BLaER1 treated with 17β-estradiol and CSF1 and Interleukin-3, amounts not matched to agents 10 nM and 100 nM (cell line): ENCODE results near the gene SKIDA1.

Experiments
- H3K27ac ChIP-seq, 11 experiments: shearing (Covaris generic); formaldehyde crosslinking; 2 replicates each; pipeline ENCODE4 v1.8.1; 2022
- H3K27me3 ChIP-seq, 11 experiments: shearing (Covaris generic); formaldehyde crosslinking; 2 replicates each; pipeline ENCODE4 v1.8.1; 2022
- H3K36me3 ChIP-seq, 11 experiments: shearing (Covaris generic); formaldehyde crosslinking; 2 replicates each; pipeline ENCODE4 v1.8.1; 2022
- H3K4me1 ChIP-seq, 10 experiments: shearing (Covaris generic); formaldehyde crosslinking; 2 replicates each; pipeline ENCODE4 v1.8.1; 2022
- H3K4me2 ChIP-seq, 11 experiments: shearing (Covaris generic); formaldehyde crosslinking; 2 replicates each; pipeline ENCODE4 v1.8.1; 2022
- H3K4me3 ChIP-seq, 10 experiments: shearing (Covaris generic); formaldehyde crosslinking; 2 replicates each; pipeline ENCODE4 v1.8.1; 2022
- H3K9ac ChIP-seq, 11 experiments: shearing (Covaris generic); formaldehyde crosslinking; 2 replicates each; pipeline ENCODE4 v1.8.1; 2022
- H3K9me3 ChIP-seq, 11 experiments: shearing (Covaris generic); formaldehyde crosslinking; replicated peaks in 1 of 11; 2 replicates each; pipeline ENCODE4 v1.8.1; 2022
- H4K20me1 ChIP-seq, 11 experiments: shearing (Covaris generic); formaldehyde crosslinking; 2 replicates each; pipeline ENCODE4 v1.8.1; 2022
- Cebpa-rat ChIP-seq, 11 experiments: shearing (Covaris generic); IDR thresholded peaks; 2 replicates each; pipeline ENCODE4 v1.8.1; 2022

The SKIDA1 gene

GRCh38 chr10:21520509-21520908, 5.0 kb downstream of the SKIDA1 start:
- H3K4me1 ChIP-seq = peaks cover 5 to 20% (median 12%) of the 10 kb centered on the region in 10 experiments; a peak in 13 of 20 replicates
- H3K4me2 ChIP-seq = no peak overlapping the region
- H3K27me3 ChIP-seq = peaks cover 99 to 100% (median 99%) of the 10 kb centered on the region in 11 experiments
- H3K4me3 ChIP-seq = no peak overlapping the region
- no peaks in the 10 kb centered on the region for H3K36me3 ChIP-seq
- peaks cover 0 to 91% (median 69%) of the 10 kb centered on the region in 11 experiments; a peak in 19 of 22 replicates for H4K20me1 ChIP-seq
- no peak for TF ChIP-seq Cebpa-rat (IDR thresholded peaks at IDR 0.05)
- H3K27ac ChIP-seq = no peak overlapping the region
- no peaks in the 10 kb centered on the region for H3K9me3 ChIP-seq
- no peak overlapping the region for H3K9ac ChIP-seq

- Histone ChIP-seq H3K27ac (no peak overlapping the region), H3K4me2 (no peak overlapping the region), H3K36me3 (no peaks in the 10 kb centered on the region), H4K20me1 (peaks cover 0 to 91% (median 69%) of the 10 kb centered on the region in 11 experiments; a peak in 19 of 22 replicates), H3K4me1 (peaks cover 5 to 15% (median 10%) of the 10 kb centered on the region in 10 experiments; a peak in 12 of 20 replicates), H3K9me3 (no peaks in the 10 kb centered on the region), H3K9ac (no peak overlapping the region), H3K27me3 (peaks cover 99 to 100% (median 99%) of the 10 kb centered on the region in 11 experiments), H3K4me3 (no peak overlapping the region)
- TF ChIP-seq Cebpa-rat (IDR thresholded peaks at IDR 0.05) = no peak
Measured at GRCh38 chr10:21519941-21520436, 5.5 kb downstream of the SKIDA1 start.

GRCh38 chr10:21519397-21519933, 6.0 kb downstream of the SKIDA1 start:
- H3K4me3 ChIP-seq = no peak overlapping the region
- no peaks in the 10 kb centered on the region for H3K9me3 ChIP-seq
- no peak overlapping the region for H3K4me2 ChIP-seq
- peaks cover 0 to 89% (median 66%) of the 10 kb centered on the region in 11 experiments; a peak in 19 of 22 replicates for H4K20me1 ChIP-seq
- no peak overlapping the region for H3K27ac ChIP-seq
- H3K36me3 ChIP-seq = no peaks in the 10 kb centered on the region
- H3K9ac ChIP-seq = no peak overlapping the region
- peaks cover 4 to 13% (median 10%) of the 10 kb centered on the region in 10 experiments; a peak in 11 of 20 replicates for H3K4me1 ChIP-seq
- TF ChIP-seq Cebpa-rat (IDR thresholded peaks at IDR 0.05) = no peak
- H3K27me3 ChIP-seq = peaks cover 99 to 100% (median 99%) of the 10 kb centered on the region in 11 experiments

DNA sequence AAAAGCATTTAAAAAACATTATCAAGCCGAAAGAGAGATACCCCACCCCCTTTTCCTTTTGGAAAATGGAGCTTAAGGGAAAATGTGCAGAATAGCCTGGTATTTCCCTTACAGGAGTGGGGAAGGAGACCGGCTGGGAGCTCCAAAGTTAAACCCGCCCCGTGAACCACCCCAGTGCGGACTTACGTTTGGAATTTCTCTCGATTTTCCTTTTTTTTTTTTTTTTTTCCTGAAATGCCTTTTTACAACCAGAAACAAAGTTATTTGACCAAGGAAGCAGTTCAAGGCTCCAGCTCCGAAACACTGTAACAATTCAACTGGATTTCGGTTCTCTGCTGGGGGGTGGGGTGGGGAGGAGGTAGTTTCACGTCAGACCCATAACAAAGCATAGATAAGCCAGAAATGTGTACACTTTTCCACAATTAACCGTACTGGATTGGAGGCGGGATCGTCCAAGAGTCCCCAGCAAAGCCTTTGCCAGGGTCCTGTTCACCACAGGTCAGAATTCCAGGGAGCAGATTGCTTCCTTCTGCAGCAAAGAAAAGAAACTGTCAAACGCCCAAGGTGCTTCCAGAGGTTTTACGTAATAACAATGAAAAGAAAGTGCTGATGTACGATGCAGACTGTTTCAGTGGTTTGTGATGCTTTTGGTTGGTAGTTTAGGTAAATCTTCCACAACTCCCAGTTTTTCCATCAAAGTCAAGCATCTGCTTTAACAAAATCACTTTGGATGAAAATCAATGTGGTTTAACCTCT, 6.7 kb downstream of the SKIDA1 start:
- no peak overlapping the region for H3K9ac ChIP-seq
- no peaks in the 10 kb centered on the region for H3K36me3 ChIP-seq
- peaks cover 99 to 100% (median 99%) of the 10 kb centered on the region in 11 experiments for H3K27me3 ChIP-seq
- peaks cover 0 to 89% (median 63%) of the 10 kb centered on the region in 11 experiments; a peak in 19 of 22 replicates for H4K20me1 ChIP-seq
- H3K9me3 ChIP-seq = no peaks in the 10 kb centered on the region
- H3K4me2 ChIP-seq = no peak overlapping the region
- H3K27ac ChIP-seq = no peak overlapping the region
- no peak overlapping the region for H3K4me3 ChIP-seq
- no peak for TF ChIP-seq Cebpa-rat (IDR thresholded peaks at IDR 0.05)
- H3K4me1 ChIP-seq = peaks cover 4 to 13% (median 10%) of the 10 kb centered on the region in 10 experiments; a peak in 11 of 20 replicates

- Histone ChIP-seq H3K9ac (no peak overlapping the region), H3K4me1 (peaks cover 4 to 13% (median 10%) of the 10 kb centered on the region in 10 experiments; a peak in 11 of 20 replicates), H3K4me2 (no peak overlapping the region), H4K20me1 (peaks cover 0 to 89% (median 64%) of the 10 kb centered on the region in 11 experiments; a peak in 19 of 22 replicates), H3K27me3 (peaks cover 99 to 100% (median 99%) of the 10 kb centered on the region in 11 experiments), H3K27ac (no peak overlapping the region), H3K9me3 (no peaks in the 10 kb centered on the region), H3K4me3 (no peak overlapping the region), H3K36me3 (no peaks in the 10 kb centered on the region)
- no peak for TF ChIP-seq Cebpa-rat (IDR thresholded peaks at IDR 0.05)
Measured at GRCh38 chr10:21518149-21518640, 7.3 kb downstream of the SKIDA1 start.

DNA sequence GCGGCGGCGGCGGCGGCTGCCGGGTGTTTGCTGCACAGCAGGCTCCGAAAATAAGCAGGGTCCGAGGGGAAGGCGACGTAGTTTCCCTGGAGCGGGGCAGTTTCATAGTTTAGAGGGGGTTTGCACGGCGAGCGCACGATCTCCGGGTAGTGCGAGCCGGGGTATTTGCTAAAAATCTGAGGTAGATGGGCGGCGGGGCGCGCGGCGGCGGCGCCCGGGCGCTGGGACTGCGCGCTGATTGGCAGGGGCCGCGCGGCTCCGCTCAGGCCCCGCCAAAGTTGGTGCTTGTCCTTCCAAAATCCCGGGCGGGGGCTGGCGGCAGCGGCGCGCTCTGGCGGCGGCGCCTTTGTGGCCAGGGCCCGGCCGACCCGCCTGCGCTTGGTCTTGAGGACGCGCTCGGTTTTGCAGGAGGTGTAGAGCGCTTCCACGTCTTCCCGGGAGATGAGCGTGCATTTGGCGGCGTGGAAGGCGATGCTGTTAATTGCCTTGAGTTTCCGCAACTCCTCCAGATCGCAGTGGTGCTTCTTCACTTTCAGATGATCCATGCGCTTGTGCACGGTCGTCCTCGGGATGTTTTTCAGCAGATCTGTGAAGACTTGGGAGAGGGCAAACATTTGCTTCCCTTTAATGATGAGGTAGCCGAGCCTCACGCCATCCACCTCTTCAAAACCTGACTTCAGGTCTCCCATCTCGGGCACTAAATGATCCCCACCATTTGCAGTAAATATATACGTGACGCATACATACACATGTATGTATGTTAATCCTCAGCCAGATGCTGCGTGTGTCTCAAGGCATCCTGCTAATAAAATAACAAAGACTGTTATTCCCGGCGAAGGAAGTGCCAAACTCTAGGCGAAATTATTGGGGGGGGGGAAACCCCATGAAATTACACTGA, 8.1 kb downstream of the SKIDA1 start:
- no peak overlapping the region for H3K27ac ChIP-seq
- H3K9me3 ChIP-seq = no peaks in the 10 kb centered on the region
- TF ChIP-seq Cebpa-rat (IDR thresholded peaks at IDR 0.05) = no peak
- peaks cover 99 to 100% (median 99%) of the 10 kb centered on the region in 11 experiments for H3K27me3 ChIP-seq
- H3K36me3 ChIP-seq = no peaks in the 10 kb centered on the region
- H3K4me3 ChIP-seq = peak overlapping the region; percentile 21 to 68 (median 54)
- H3K4me2 ChIP-seq = peak overlapping the region; percentile 61 to 94 (median 85)
- H4K20me1 ChIP-seq = peaks cover 0 to 89% (median 62%) of the 10 kb centered on the region in 11 experiments; a peak in 19 of 22 replicates
- peaks cover 4 to 13% (median 10%) of the 10 kb centered on the region in 10 experiments; a peak in 11 of 20 replicates for H3K4me1 ChIP-seq
- H3K9ac ChIP-seq = peak overlapping the region in 2 of 11 experiments; percentile 11 to 27; a peak in 2 of 22 replicates

- H3K4me3 ChIP-seq = peak overlapping the region; percentile 21 to 68 (median 54)
- H4K20me1 ChIP-seq = peaks cover 0 to 93% (median 62%) of the 10 kb centered on the region in 11 experiments; a peak in 19 of 22 replicates
- peaks cover 4 to 13% (median 10%) of the 10 kb centered on the region in 10 experiments; a peak in 11 of 20 replicates for H3K4me1 ChIP-seq
- TF ChIP-seq Cebpa-rat (IDR thresholded peaks at IDR 0.05) = no peak
- no peaks in the 10 kb centered on the region for H3K9me3 ChIP-seq
- peak overlapping the region; percentile 61 to 94 (median 85) for H3K4me2 ChIP-seq
- H3K27me3 ChIP-seq = peaks cover 100% of the 10 kb centered on the region in 11 experiments
- H3K27ac ChIP-seq = no peak overlapping the region
- no peaks in the 10 kb centered on the region for H3K36me3 ChIP-seq
- peak overlapping the region in 2 of 11 experiments; percentile 11 to 27; a peak in 2 of 22 replicates for H3K9ac ChIP-seq
Measured at GRCh38 chr10:21516242-21517131, 9.0 kb downstream of the SKIDA1 start.
